Keratinocyte (primary cell): ENCODE measurements around the gene HERPUD1. TPM values are rescaled to one million over a fixed set of nuclear protein-coding genes. Genes with fewer than 3 reads are reported as not detected.
A peak's percentile ranks its signal among the peaks of the same experiment; 100 is the strongest.

Source experiments
- DNase-seq: peaks from one replicate; pipeline ENCODE4 v3.0.0-alpha.2; 2011; ENCODE audit warnings: low read depth, missing footprints, low spot score
- FAIRE-seq: peaks from 2 replicates; lab custom pipeline; 2011; peaks lifted over from hg19 to GRCh38; lab: Jason Lieb, UNC
- H2AFZ ChIP-seq: 2 replicates; pipeline ENCODE4 v1.6.0; 2012; ENCODE audit warnings: low read length, control low read depth, inconsistent platforms; ENCODE audit not compliant: control insufficient read depth
- H3K27ac ChIP-seq: 2 replicates; pipeline ENCODE4 v1.5.1; 2011; ENCODE audit warnings: low read length; ENCODE audit not compliant: control insufficient read depth, insufficient read depth
- H3K27me3 ChIP-seq: 3 replicates; pipeline ENCODE4 v1.6.0; 2011; ENCODE audit warnings: low read length; ENCODE audit not compliant: control insufficient read depth, insufficient read depth; ENCODE audit errors: extremely low read depth
- H3K36me3 ChIP-seq, 2 experiments: 2 replicates in 1 of 2; 3 replicates in 1 of 2; pipeline ENCODE4 v1.5.1; 2011; ENCODE audit warnings: low read length in 2 of 2, mild to moderate bottlenecking in 1 of 2; ENCODE audit not compliant: control insufficient read depth in 2 of 2, insufficient read depth in 2 of 2; ENCODE audit errors: extremely low read depth in 1 of 2
- H3K4me1 ChIP-seq: 3 replicates; pipeline ENCODE4 v1.5.1; 2011; ENCODE audit warnings: low read length; ENCODE audit not compliant: control insufficient read depth, insufficient read depth; ENCODE audit errors: extremely low read depth
- H3K4me2 ChIP-seq: 3 replicates; pipeline ENCODE4 v1.6.0; 2011; ENCODE audit warnings: low read depth, low read length; ENCODE audit not compliant: control insufficient read depth, insufficient read depth; ENCODE audit errors: extremely low read depth
- H3K4me3 ChIP-seq, 3 experiments: fragments of 200-600 bp in 1 of 3; sonication (generic) in 1 of 3; 2 replicates in 2 of 3; 3 replicates in 1 of 3; pipeline ENCODE4 v1.5.1; 2011 to 2016; ENCODE audit warnings: low read length in 3 of 3, mild to moderate bottlenecking in 3 of 3, control low read depth in 2 of 3, inconsistent platforms in 1 of 3, low read depth in 1 of 3, mixed read lengths in 1 of 3, mixed run types in 1 of 3, moderate library complexity in 1 of 3; ENCODE audit not compliant: control insufficient read depth in 2 of 3, insufficient read depth in 2 of 3; ENCODE audit errors: extremely low read depth in 1 of 3
- H3K79me2 ChIP-seq: 2 replicates; pipeline ENCODE4 v1.6.0; 2012; ENCODE audit warnings: low read length; ENCODE audit not compliant: control insufficient read depth, insufficient read depth
- H3K9ac ChIP-seq: 3 replicates; pipeline ENCODE4 v1.6.0; 2011; ENCODE audit warnings: low read length; ENCODE audit not compliant: control insufficient read depth, insufficient read depth; ENCODE audit errors: extremely low read depth
- H3K9me1 ChIP-seq: 3 replicates; pipeline ENCODE4 v1.6.0; 2011; ENCODE audit warnings: low read length; ENCODE audit not compliant: control insufficient read depth, insufficient read depth; ENCODE audit errors: extremely low read depth
- H3K9me3 ChIP-seq: 2 replicates; pipeline ENCODE4 v1.5.1; 2012; ENCODE audit warnings: low read depth, low read length; ENCODE audit not compliant: control insufficient read depth
- H4K20me1 ChIP-seq: 3 replicates; pipeline ENCODE4 v1.6.0; 2011; ENCODE audit warnings: low read length; ENCODE audit not compliant: control insufficient read depth, insufficient read depth; ENCODE audit errors: extremely low read depth
- EZH2 ChIP-seq: IDR thresholded peaks from one replicate; pipeline ENCODE4 v1.6.1; 2012; ENCODE audit warnings: inconsistent platforms, mild to moderate bottlenecking, low read length, moderate library complexity
- dilution Hi-C: fragments of 300-500 bp; cut with MboI; formaldehyde crosslinking; loops from one replicate; pipeline ENCODE4 v1.7.0; 2020; ENCODE audit warnings: low sequenced_read_pairs; ENCODE audit not compliant: extremely low pct_ligation_motif_present
- polyA plus RNA-seq, 5 experiments: library from polyadenylated mRNA; depleted of rRNA in 3 of 5; stranded (reverse) in 3 of 5; stranded (forward) in 1 of 5; unstranded in 1 of 5; fragments of >200 nt; gene quantifications; 1 replicate in 1 of 5; 2 replicates in 3 of 5; 3 replicates in 1 of 5; pipeline versions ENCODE4 v1.2.1 to v1.2.3, GENCODE V29; 2011 to 2012; ENCODE audit warnings: missing spikeins in 2 of 5, low read depth in 1 of 5, low replicate concordance in 1 of 5
- TF ChIP-seq, protein P1 (sequence below), 3 experiments: IDR thresholded peaks in 1 of 3; conservative IDR thresholded peaks in 1 of 3; optimal IDR thresholded peaks in 1 of 3; 2 replicates in 2 of 3; 3 replicates in 1 of 3; pipeline versions ENCODE3 to v1.5.1; 2011; ENCODE audit warnings: low read length in 3 of 3, mild to moderate bottlenecking in 3 of 3, moderate library complexity in 2 of 3, control low read depth in 1 of 3, inconsistent platforms in 1 of 3; ENCODE audit not compliant: insufficient read depth in 2 of 3; ENCODE audit errors: extremely low read depth in 1 of 3

HERPUD1 gene
- polyA plus RNA-seq, 1 donor (not counting 4 experiments of a cell fraction or from before 2014, with no cell fraction given), result 183 TPM

DNA sequence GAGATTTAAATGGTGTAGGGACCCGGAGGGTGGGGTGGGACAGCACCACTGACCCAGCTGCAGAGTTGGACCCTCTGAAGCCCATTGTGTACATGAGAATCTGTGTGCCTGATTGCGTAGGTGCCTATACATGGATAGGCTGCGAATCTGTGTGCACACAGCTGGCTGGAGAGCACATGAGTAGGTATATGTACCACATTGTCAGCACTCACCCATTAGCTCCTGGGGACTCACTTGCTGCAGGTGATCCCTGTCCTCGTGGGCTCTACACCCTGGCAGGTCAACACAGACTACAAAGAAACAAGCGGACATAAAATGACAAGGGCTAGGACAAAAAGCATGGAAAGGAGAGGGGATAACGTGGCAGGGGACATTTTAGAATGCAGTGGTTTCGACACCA, 18.5 kb downstream of the HERPUD1 start:
- H3K4me3 ChIP-seq, result no peak overlapping the region
- dilution Hi-C loops, result no loop called here
- no peak overlapping the region for H3K4me2 ChIP-seq
- no peaks in the 10 kb centered on the region for H3K79me2 ChIP-seq
- H3K9ac ChIP-seq, result no peak overlapping the region
- no peaks in the 10 kb centered on the region for H3K4me1 ChIP-seq
- no peaks in the 10 kb centered on the region for H4K20me1 ChIP-seq
- FAIRE-seq (no peak), DNase-seq (no peak)
- H3K9me3 ChIP-seq, result no peaks in the 10 kb centered on the region
- H3K9me1 ChIP-seq, result no peaks in the 10 kb centered on the region
- no peak overlapping the region for H3K27ac ChIP-seq
- peaks cover 0 to 1% of the 10 kb centered on the region in 2 experiments for H3K36me3 ChIP-seq
- H3K27me3 ChIP-seq, result no peaks in the 10 kb centered on the region
- TF ChIP-seq, protein P1, sequence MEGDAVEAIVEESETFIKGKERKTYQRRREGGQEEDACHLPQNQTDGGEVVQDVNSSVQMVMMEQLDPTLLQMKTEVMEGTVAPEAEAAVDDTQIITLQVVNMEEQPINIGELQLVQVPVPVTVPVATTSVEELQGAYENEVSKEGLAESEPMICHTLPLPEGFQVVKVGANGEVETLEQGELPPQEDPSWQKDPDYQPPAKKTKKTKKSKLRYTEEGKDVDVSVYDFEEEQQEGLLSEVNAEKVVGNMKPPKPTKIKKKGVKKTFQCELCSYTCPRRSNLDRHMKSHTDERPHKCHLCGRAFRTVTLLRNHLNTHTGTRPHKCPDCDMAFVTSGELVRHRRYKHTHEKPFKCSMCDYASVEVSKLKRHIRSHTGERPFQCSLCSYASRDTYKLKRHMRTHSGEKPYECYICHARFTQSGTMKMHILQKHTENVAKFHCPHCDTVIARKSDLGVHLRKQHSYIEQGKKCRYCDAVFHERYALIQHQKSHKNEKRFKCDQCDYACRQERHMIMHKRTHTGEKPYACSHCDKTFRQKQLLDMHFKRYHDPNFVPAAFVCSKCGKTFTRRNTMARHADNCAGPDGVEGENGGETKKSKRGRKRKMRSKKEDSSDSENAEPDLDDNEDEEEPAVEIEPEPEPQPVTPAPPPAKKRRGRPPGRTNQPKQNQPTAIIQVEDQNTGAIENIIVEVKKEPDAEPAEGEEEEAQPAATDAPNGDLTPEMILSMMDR (optimal IDR thresholded peaks at IDR 0.05 in 1 of 3, IDR thresholded peaks at IDR 0.05 in 1 of 3, conservative IDR thresholded peaks at IDR 0.05 in 1 of 3; ENCODE audit: extremely low read depth in 1 of 3, insufficient read depth in 2 of 3, low read length in 3 of 3), result no peak
- TF ChIP-seq EZH2, result no peak
- no peak overlapping the region for H2AFZ ChIP-seq

DNA sequence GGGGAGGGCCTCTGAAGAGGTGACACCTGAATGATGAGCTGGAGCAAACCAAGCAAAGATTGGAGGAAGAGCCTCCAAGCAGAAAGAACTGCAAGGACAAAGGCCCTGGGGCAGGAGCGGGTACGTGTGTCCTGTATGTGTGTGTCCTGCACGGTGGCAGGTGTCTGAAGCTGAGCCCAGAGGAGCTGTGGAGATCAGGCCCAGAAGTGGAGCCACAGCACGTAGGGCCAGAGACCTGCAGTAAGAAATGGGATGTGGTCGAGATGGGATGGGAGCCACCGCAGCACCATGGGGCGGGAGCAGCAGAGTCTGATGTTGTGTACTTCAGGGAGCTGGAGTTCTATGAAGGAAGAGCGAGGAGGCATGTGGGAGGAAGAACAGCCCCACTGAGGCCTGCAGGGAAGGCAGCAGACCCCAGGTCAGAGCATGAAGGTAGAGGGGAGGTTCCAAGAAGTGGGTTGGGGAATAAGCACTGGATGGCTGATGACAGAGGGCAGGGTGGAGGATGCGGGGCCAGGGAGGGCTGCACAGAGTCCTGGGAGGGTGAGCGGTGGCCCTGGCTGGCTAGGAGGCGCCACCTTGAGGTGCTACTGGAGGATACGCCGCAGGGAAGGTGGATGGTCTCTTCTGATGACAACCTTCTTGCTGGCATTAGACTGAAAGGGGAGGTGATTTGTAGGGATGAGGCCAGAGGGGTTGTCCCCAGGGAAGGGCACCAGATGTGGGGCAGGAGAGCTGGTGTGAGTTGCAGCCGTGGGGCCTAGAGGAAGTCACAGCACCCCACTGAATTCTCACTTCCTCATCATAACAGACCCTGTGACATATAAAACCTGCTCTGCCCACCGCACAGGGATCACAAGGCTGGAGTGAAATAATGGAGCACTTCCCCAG, 19.2 kb downstream of the HERPUD1 start:
- DNase-seq (no peak), FAIRE-seq (no peak)
- H3K4me2 ChIP-seq, result no peak overlapping the region
- H3K4me1 ChIP-seq, result no peaks in the 10 kb centered on the region
- H3K9ac ChIP-seq, result no peak overlapping the region
- no peak overlapping the region for H3K4me3 ChIP-seq
- H3K9me1 ChIP-seq, result no peaks in the 10 kb centered on the region
- no peaks in the 10 kb centered on the region for H4K20me1 ChIP-seq
- TF ChIP-seq EZH2, result no peak
- TF ChIP-seq, protein P1 (optimal IDR thresholded peaks at IDR 0.05 in 1 of 3, IDR thresholded peaks at IDR 0.05 in 1 of 3, conservative IDR thresholded peaks at IDR 0.05 in 1 of 3; ENCODE audit: extremely low read depth in 1 of 3, insufficient read depth in 2 of 3, low read length in 3 of 3), result peak; percentile 71 to 98 (median 75)
- H3K9me3 ChIP-seq, result no peaks in the 10 kb centered on the region
- no peak overlapping the region for H2AFZ ChIP-seq
- H3K79me2 ChIP-seq, result no peaks in the 10 kb centered on the region
- H3K27me3 ChIP-seq, result no peaks in the 10 kb centered on the region
- no peaks in the 10 kb centered on the region for H3K36me3 ChIP-seq
- no peak overlapping the region for H3K27ac ChIP-seq
- dilution Hi-C loops, result no loop called here
